HG03045 (cell line): ENCODE data around the gene BAZ1B.
A peak's percentile ranks its signal among the peaks of the same experiment; 100 is the strongest.
"Not testable (repeated sequence)": the region's sequence is repeated elsewhere in the genome, so short reads cannot be mapped to it uniquely, and the experiment has no call there.

Experiments used
- ATAC-seq: cut with Tn5 transposase; IDR thresholded peaks from one replicate; pipeline ENCODE4 v1.9.1; 2021; ENCODE audit warnings: mild to moderate bottlenecking, moderate library complexity; ENCODE audit not compliant: unreplicated experiment

The BAZ1B gene

DNA sequence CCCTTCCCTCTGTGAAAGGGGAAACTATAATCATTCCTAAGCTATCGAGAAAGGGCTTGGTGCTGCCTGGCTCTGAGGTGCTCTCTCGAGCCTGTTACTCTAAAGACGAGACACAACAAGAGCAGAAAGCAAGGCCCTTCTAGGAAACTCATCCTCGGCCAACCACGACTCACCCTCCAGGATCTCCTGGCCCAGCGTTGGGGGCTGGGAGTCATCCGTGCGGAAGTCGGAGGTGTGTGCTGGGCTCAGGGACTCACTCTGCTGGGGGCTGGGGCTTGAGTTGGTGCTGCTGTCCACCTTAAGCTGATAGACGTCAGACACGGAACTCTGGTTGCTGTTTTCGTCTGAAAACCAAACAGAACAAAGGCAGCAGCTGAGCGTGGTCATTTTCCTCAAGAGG, 17.6 kb upstream of the BAZ1B start:
- ATAC-seq = no peak

DNA sequence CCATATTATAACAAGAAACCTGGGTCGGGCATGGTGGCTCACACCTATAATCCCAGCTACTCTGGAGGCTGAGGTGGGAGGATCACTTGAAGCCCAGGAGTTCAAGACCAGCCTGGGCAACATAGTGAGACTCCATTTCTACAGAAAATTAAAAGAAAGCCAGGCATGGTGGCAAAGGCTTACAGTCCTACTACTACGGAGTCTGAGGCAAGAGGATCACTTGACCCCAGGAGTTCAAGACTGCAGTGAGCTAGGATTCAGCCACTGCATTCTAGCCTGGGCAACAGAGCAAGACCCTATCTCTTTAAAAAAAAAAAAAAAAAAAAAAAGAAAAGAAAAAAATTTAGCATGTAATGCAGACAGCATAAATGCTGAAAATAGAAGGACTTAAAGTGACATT, 16.4 kb upstream of the BAZ1B start:
- not testable (repeated sequence) for ATAC-seq

DNA sequence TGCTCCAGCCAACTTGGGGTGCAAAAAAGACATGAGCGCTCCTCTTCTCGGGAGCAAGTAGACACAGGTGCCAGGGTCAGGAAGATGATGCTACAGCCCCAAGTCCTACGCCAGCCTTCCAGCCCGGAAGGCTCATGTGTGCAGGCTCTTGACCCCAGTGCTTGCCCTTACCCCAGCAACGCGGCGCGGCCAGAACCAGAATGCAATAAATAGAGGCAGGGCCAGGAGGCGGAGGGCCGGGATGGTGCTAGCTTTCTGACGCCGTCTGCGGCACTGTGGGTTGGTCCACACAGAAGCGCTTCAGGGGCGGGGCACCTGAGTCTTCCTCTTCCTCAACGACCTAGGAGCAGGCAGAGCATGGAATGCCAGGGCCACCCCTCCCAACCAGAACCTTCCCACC, 15.0 kb upstream of the BAZ1B start:
- ATAC-seq = no peak

DNA sequence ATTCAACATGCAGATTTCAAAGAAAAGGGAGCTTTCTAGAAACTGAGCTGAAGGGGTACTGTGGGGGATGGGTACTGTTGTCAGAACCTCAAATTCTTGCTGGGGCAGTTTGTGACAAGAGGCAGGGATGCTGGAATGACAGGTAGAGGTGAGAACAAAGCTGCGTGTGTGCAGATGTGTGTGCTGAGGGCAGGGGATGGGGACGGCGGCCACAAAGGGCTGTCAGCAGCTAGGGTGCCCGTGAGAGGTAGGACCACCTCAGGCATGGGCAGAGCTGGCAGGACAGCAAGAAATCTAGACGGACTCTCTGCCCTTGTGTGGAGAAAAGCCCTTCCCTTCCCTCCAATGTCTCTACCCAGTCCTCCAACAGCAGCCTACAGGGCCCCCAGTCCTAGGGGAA, 14.4 kb upstream of the BAZ1B start:
- ATAC-seq = no peak

DNA sequence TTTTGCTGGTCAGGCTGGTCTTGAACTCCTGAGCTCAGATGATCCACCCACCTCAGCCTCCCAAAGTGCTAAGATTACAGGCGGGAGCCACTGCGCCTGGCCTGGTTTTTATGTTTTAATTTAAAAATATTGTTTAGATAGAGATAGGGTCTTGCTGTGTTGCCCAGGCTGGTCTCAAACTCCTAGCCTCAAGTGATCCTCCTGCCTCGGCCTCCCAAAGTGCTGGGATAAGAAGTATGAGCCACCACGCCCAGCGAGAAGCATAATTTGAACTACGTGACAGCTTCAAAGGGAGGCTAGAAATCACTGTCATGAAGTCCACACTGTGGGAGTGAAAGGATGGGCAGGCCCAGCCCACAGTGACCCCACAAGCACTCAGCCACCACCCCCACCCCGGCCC, 13.8 kb upstream of the BAZ1B start:
- not testable (repeated sequence) for ATAC-seq

DNA sequence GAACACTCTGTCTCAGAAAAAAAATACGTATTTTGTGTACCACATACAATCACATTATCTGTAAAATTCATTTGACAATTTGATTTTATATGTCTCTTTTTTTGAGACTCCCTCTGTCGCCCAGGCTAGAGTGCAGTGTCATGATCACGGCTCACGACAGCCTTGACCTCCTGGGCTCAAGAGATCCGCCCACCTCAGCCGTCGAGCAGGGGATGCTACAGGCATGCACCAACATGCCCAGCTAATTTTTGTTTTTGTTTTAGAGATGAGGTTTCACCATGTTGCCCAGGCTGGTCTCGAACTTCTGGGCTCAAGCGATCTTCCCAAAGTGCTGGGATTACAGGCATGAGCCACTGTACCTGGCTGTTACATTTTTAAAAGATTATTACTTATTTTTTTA, 11.6 kb upstream of the BAZ1B start:
- no peak for ATAC-seq

DNA sequence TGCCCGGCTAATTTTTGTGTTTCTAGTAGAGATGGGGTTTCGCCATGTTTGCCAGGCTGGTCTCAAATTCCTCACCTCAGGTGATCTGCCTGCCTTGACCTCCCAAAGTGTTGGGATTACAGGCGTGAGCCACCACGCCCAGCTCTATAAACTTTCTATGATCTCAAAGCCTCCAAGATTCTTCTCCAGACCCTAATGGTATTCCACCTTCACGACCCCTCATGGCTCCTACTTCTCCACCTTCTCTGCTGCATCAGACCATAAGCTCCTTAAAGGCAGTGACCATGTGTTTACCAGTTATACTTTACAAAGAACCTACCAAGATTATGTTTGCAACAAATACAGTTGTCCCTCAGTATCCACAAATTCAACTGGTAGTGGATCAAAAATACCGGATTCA, 10.1 kb upstream of the BAZ1B start:
- ATAC-seq = no peak

DNA sequence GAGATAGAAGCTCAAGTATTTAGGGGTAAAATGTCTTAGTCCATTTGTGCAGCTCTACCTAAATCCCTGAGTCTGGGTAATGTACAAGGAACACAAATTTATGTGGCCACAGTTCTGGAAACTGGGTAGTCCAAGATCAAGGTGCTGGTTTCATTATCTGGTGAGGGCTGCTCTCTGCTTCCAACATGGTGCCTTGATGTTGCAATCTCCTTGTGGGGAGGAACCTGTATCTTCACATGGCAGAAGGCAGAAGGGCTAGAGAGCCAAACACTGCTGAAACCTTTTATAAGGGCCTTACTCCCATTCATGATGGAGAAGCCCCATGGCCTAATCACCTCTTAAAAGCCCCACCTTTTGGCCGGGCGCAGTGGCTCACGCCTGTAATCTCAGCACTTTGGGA, 8.7 kb upstream of the BAZ1B start:
- no peak for ATAC-seq

DNA sequence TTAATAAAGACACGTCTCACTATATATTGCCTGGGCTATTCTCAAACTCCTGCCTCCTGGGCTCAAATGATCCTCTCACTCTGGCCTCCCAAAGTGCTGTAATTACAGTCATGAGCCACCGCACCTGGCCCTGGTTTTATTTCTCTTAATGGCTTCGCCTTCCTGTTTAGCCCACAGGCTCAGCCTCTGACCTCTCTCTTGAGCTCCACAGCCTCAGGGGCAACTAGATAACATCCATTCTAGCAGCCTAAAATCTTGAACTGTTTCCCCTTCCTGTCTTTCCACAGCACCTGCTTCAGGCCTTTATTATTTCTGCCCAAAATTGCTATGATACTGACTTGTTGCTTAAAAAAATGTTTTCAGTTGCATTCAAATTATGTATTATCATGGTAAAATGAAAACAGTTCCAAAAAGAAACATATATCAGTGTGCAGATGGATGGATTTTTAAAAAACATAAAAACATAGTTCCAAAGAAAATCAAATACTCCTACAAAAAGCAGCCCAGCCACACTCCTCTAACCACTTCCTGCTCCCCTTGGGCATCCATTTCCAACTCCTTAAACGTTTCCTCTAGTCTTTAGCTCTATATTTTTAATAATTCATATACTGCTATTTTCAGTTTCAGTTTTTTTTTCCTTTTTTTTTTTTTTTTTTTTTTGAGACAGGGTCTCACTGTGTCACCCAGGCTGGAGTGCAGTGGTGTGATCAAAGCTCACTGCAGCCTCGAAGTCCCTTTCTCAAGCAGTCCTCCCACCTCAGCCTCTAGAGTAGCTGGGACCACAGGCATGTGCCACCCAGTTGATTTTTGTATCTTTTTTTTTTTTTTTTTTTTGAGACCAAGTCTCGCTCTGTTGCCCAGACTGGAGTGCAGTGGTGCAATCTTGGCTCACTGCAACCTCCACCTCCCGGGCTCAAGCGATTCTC, 5.1 kb upstream of the BAZ1B start:
- no peak for ATAC-seq

DNA sequence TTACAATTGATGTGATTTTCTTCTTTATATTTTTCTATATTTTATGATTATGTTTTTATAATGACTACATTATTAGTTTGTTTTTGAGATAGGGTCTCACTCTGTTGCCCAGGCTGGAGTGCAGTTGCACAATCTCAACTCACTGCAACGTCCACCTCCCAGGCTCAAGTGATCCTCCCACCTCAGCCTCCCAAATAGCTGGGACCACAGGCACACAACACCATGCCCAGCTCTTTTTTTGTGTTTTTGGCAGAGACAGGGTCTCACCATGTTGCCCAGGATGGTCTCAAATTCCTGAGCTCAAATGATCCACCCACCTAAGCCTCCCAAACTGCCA, 4.0 kb upstream of the BAZ1B start:
- not testable (repeated sequence) for ATAC-seq

DNA sequence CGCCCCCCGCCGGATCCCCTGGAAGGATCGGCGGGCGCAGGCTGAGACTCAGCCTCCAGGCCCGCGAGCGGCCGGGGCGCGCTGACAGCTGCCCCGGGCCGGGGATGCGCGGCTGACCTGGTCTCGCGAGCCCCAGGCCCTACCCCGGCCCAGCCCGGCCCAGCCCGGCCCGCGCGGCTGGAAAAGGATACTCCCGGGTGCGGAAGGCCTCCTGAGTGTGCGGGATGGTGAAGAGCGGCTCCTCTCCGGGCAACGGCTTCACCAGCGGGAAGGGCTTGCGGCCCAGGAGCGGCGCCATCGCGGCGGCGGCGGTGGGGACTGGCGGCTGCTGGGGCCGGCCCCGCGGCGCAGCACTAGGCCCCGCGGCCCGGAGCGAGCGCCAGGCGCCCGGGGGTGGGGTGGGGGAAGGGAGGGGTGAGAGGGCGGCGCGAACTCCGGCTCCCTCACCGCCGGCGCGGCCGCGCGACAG, 423 bp downstream of the BAZ1B start:
- peak; percentile 56 for ATAC-seq

DNA sequence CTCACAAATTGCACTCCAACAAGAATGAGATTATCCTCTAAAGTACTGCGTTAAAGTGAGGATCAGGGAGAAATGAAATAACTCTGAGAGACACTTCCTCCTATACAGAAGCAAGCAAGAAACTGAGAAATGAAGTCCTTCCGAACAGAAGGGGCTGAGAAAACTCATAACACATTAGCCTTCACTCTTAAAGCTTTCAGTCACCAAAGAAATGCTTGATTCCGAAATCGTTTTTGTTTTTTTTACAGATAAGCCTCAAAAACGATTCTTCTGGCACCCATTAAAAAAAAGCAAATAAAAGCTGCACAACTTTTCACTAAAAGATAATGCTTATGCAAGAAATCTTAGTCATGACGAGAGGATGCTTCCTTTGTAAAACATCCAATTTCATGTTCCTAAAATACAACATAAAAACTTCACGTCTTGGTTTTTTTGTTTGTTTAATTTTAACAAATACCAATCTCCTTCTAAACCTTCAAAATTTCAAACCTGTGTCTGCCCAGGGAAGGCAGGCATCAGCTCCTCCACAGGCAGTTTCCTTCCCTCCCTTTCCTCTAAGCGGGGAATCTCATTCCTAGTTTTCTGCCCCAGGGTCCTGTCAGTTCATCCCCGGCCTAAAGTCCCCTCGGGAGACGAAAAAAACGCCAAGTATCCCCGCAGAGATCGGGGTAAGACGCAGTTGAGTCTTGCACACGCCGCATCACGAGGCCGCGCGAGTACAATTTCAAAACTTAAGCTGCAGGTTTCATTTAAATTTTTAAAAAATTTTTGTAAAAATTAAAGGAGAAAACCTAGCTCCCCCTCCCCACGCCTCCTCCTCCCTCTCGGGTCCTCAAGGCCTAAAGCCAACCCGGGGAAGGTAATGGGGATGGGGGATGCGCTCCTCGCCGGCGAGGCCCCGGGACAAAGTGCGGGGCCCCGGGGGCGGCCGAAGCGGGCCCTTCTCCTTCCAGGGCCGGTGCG, 1.1 kb downstream of the BAZ1B start:
- no peak for ATAC-seq

DNA sequence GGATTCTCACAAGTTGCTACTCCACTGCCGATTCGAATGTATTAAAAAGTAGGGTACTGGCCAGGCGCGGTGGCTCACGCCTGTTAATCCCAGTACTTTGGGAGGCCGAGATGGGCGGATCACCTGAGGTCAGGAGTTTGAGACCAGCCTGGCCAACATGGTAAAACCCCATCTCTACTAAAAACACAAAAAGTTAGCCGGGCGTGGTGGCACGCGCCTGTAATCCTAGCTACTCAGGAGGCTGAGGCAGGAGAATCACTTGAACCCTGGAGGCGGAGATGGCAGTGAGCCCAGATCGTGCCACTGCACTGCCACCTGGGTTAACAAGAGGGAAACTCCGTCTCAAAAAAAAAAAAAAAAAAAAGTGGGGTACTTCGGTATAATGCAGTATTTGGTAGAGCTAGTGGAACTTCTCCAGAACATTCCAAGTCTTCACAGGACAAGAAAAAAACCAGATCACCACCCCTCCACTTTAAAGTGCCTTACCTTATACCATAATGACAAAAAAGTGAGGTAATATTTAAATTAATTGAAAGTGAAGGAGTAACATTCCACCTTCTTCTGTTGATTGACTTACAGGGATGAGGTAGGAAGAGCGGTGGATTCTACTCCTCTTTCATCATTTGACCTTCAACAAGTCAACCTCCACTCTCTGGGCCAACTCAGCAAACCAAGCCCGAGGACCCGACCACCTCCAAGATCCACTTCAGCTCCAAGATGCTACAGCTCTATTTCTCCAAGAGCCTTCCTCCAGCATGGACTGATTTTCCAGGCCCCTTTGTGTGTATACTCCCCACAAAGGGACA, 2.0 kb downstream of the BAZ1B start:
- ATAC-seq = no peak

DNA sequence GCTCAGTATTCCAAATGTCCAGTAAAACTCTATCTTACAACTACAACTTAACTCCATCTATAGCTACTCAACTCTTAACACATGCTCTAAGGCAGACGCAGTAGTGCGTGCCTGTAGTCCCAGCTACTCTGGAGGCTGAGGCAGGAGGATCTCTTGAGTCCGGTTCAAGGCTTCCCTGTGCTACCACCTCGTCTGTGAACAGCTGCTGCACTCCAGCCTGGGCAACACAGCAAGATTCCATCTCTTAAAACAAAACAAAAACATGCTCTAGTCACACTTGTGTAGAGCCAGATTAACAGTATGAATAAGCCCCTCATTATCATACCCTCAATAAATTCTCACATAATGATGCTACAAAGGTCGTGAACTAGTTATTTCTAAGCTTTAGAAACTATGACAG, 3.6 kb downstream of the BAZ1B start:
- ATAC-seq = no peak

DNA sequence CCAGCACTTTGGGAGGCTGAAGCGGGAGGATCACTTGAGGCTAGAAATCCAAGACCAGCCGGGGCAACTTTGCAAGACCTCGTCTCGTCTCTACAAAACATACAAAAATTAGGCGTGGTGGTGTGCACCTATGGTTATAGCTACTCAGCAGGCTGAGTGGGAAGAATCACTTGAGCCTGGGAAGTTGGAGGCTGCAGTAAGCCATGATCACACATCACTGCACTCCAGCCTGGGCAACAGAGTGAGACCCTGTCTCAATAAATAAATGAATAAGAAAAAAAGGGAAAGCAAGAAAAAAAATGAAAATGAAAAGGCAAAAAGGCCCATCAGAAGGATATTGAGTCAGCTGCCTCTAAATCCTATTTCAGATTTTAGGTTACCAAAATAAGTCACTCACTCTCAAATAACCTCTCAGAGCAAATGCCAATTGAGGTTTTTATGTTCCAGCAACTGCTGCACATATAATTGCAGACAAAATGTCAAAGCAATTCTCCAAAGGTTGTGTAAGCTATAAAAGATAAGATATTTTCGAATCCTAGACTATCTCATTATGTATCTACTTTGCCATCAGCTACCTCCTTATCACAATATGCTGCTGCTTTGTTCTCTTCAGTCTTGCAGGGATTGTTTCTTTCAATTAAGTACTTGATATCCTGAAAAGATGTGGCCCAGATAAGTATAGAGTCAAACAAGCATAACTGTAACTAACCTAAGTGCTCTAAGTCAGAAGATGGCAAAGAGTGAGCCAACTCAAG, 4.7 kb downstream of the BAZ1B start:
- no peak for ATAC-seq

DNA sequence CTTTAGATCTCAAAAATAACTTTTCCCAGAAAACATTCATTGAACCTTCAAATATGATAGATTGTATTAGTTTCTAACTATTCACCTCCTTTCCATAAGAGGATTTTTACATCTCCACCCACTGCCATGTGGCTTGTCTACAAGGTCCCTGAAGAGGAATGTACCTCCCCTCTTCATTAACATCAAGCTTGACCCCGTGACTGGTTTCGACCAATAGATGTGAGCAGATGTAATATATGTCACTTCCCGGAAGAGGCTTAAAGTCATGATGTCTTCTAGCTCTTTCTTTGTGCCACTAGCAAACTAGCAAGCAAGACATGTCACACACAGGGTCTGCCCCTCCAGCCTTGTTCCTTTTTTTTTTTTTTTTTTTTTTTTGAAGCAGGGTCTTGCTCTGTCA, 6.9 kb downstream of the BAZ1B start:
- no peak for ATAC-seq

DNA sequence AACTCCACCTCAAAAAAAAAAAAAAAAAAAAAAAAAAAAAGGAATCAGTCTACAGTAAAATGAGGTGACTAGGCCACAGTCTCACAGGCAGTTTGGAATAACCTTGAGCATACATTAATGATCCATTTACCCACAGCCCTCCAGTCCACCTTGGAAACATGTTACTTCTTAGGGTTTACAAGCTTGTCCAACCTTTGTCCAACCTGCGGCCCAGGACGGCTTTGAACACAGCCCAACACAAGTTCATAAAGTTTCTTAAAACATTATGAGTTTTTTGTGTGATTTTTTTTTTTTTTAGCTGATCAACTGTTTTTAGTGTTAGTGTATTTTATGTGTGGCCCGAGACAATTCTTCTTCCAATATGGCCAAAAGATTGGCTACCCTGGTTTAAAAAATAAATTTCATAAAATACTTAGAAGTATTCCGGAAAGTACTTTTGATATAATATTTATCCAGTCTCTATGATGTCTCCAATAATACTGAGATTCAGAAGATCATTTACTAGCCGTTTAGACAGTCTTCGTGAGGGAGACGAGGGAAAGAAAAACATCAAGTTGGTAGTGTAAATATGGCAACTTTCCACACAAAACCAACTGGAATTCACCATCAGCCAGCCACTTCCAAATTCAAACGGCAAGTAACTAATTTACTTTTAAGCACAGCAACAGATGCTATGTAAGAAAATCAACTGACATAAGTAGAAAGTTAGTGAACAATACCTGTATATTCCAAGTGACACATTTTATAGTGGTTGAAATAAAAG, 9.9 kb downstream of the BAZ1B start:
- no peak for ATAC-seq

DNA sequence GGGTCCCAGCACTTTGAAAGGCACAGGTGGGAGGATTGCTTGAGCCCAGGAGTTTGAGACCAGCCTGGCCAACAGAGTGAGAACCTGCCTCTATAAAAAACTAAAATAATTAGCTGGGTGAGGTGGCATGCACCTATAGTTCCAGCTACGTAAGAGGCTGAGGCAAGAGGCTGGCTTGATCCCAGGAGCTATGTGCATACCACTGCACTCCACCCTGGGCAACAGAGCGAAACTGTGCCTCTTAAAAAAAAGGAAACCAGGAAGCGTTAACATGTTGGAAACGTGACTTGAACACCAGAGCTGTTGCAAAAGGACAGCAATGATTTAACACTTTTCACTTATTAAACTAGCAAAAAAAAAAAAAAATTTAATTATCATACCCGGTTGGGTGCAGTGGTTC, 12.6 kb downstream of the BAZ1B start:
- ATAC-seq = no peak

DNA sequence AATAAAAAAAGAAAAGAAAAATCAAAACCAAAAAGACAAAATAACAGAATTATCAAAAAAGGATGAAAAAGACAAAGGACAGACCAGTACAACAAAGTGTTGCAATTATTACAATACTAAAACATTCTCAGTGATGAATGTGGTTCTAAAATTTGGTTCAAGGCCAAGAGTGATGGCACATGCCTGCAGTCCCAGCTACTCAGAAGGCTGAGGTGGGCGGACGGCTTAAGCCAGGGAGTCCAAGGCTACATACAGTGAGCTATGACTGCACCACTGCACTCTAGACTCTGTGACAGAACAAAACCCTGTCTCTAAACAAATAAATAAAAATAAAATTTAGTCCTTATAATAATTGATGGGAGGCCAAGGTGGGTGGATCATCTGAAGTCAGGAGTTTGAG, 14.5 kb downstream of the BAZ1B start:
- ATAC-seq = no peak

DNA sequence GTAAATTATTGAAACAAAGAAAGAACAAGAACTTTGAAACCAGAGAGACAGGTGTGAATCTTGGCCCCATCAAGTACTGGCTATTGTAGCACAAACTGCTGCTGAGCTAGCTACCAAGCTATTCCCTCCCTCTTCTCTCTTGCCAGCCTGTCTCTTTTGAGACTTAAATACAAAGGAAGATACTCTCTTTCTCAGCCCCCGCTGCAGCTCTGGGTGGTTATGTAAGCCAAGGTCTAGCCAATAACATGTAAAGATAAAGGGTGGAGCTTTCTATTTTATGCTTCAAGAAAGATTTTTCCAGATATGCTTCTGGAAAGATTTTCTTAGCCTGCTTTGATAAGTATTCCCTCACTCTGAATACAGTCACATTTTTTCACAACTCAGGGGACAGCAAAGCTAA, 17.2 kb downstream of the BAZ1B start:
- ATAC-seq = no peak
